ENCODE results near the gene RHOJ.

Gene RHOJ

GRCh38 chr14:63326840-63327239 lies 122.6 kb downstream of the RHOJ start:
- H3K4me3 ChIP-seq (ENCODE audit: low read length), result no peak overlapping the region
- TF ChIP-seq CTCF (IDR thresholded peaks at IDR 0.05; ENCODE audit: insufficient read depth, low read depth, low read length, missing control alignments), result no peak
- DNase-seq (ENCODE audit: low read depth), result no peak

- TF ChIP-seq CTCF (IDR thresholded peaks at IDR 0.05; ENCODE audit: insufficient read depth, low read depth, low read length, missing control alignments), result no peak
- H3K4me3 ChIP-seq (ENCODE audit: low read length), result no peak overlapping the region
- DNase-seq (ENCODE audit: low read depth), result no peak
These were observed 124.8 kb downstream of the RHOJ start for GRCh38 chr14:63328787-63329737.

GRCh38 chr14:63342371-63342770 lies 138.1 kb downstream of the RHOJ start:
- H3K4me3 ChIP-seq (ENCODE audit: low read length), result no peak overlapping the region
- no peak for TF ChIP-seq CTCF (IDR thresholded peaks at IDR 0.05; ENCODE audit: insufficient read depth, low read depth, low read length, missing control alignments)
- DNase-seq (ENCODE audit: low read depth), result peak; percentile 24

Measured in epithelial cell of esophagus (primary cell).